Keratinocyte (primary cell): ENCODE data around the gene TLCD3B. TPM values are rescaled to one million over a fixed set of nuclear protein-coding genes. Genes with fewer than 3 reads are reported as not detected.

Experiments used
- DNase-seq: peaks from one replicate; pipeline ENCODE4 v3.0.0-alpha.2; 2011; ENCODE audit warnings: low read depth, missing footprints, low spot score
- FAIRE-seq: peaks from 2 replicates; lab custom pipeline; 2011; peaks lifted over from hg19 to GRCh38; lab: Jason Lieb, UNC
- H2AFZ ChIP-seq: 2 replicates; pipeline ENCODE4 v1.6.0; 2012; ENCODE audit warnings: low read length, control low read depth, inconsistent platforms; ENCODE audit not compliant: control insufficient read depth
- H3K27ac ChIP-seq: 2 replicates; pipeline ENCODE4 v1.5.1; 2011; ENCODE audit warnings: low read length; ENCODE audit not compliant: control insufficient read depth, insufficient read depth
- H3K27me3 ChIP-seq: 3 replicates; pipeline ENCODE4 v1.6.0; 2011; ENCODE audit warnings: low read length; ENCODE audit not compliant: control insufficient read depth, insufficient read depth; ENCODE audit errors: extremely low read depth
- H3K36me3 ChIP-seq, 2 experiments: 2 replicates in 1 of 2; 3 replicates in 1 of 2; pipeline ENCODE4 v1.5.1; 2011; ENCODE audit warnings: low read length in 2 of 2, mild to moderate bottlenecking in 1 of 2; ENCODE audit not compliant: control insufficient read depth in 2 of 2, insufficient read depth in 2 of 2; ENCODE audit errors: extremely low read depth in 1 of 2
- H3K4me1 ChIP-seq: 3 replicates; pipeline ENCODE4 v1.5.1; 2011; ENCODE audit warnings: low read length; ENCODE audit not compliant: control insufficient read depth, insufficient read depth; ENCODE audit errors: extremely low read depth
- H3K4me2 ChIP-seq: 3 replicates; pipeline ENCODE4 v1.6.0; 2011; ENCODE audit warnings: low read depth, low read length; ENCODE audit not compliant: control insufficient read depth, insufficient read depth; ENCODE audit errors: extremely low read depth
- H3K4me3 ChIP-seq, 3 experiments: fragments of 200-600 bp in 1 of 3; sonication (generic) in 1 of 3; 2 replicates in 2 of 3; 3 replicates in 1 of 3; pipeline ENCODE4 v1.5.1; 2011 to 2016; ENCODE audit warnings: low read length in 3 of 3, mild to moderate bottlenecking in 3 of 3, control low read depth in 2 of 3, inconsistent platforms in 1 of 3, low read depth in 1 of 3, mixed read lengths in 1 of 3, mixed run types in 1 of 3, moderate library complexity in 1 of 3; ENCODE audit not compliant: control insufficient read depth in 2 of 3, insufficient read depth in 2 of 3; ENCODE audit errors: extremely low read depth in 1 of 3
- H3K79me2 ChIP-seq: 2 replicates; pipeline ENCODE4 v1.6.0; 2012; ENCODE audit warnings: low read length; ENCODE audit not compliant: control insufficient read depth, insufficient read depth
- H3K9ac ChIP-seq: 3 replicates; pipeline ENCODE4 v1.6.0; 2011; ENCODE audit warnings: low read length; ENCODE audit not compliant: control insufficient read depth, insufficient read depth; ENCODE audit errors: extremely low read depth
- H3K9me1 ChIP-seq: 3 replicates; pipeline ENCODE4 v1.6.0; 2011; ENCODE audit warnings: low read length; ENCODE audit not compliant: control insufficient read depth, insufficient read depth; ENCODE audit errors: extremely low read depth
- H3K9me3 ChIP-seq: 2 replicates; pipeline ENCODE4 v1.5.1; 2012; ENCODE audit warnings: low read depth, low read length; ENCODE audit not compliant: control insufficient read depth
- H4K20me1 ChIP-seq: 3 replicates; pipeline ENCODE4 v1.6.0; 2011; ENCODE audit warnings: low read length; ENCODE audit not compliant: control insufficient read depth, insufficient read depth; ENCODE audit errors: extremely low read depth
- EZH2 ChIP-seq: IDR thresholded peaks from one replicate; pipeline ENCODE4 v1.6.1; 2012; ENCODE audit warnings: inconsistent platforms, mild to moderate bottlenecking, low read length, moderate library complexity
- dilution Hi-C: fragments of 300-500 bp; cut with MboI; formaldehyde crosslinking; loops from one replicate; pipeline ENCODE4 v1.7.0; 2020; ENCODE audit warnings: low sequenced_read_pairs; ENCODE audit not compliant: extremely low pct_ligation_motif_present
- polyA plus RNA-seq, 5 experiments: library from polyadenylated mRNA; depleted of rRNA in 3 of 5; stranded (reverse) in 3 of 5; stranded (forward) in 1 of 5; unstranded in 1 of 5; fragments of >200 nt; gene quantifications; 1 replicate in 1 of 5; 2 replicates in 3 of 5; 3 replicates in 1 of 5; pipeline versions ENCODE4 v1.2.1 to v1.2.3, GENCODE V29; 2011 to 2012; ENCODE audit warnings: missing spikeins in 2 of 5, low read depth in 1 of 5, low replicate concordance in 1 of 5
- TF ChIP-seq, protein P1 (sequence below), 3 experiments: IDR thresholded peaks in 1 of 3; conservative IDR thresholded peaks in 1 of 3; optimal IDR thresholded peaks in 1 of 3; 2 replicates in 2 of 3; 3 replicates in 1 of 3; pipeline versions ENCODE3 to v1.5.1; 2011; ENCODE audit warnings: low read length in 3 of 3, mild to moderate bottlenecking in 3 of 3, moderate library complexity in 2 of 3, control low read depth in 1 of 3, inconsistent platforms in 1 of 3; ENCODE audit not compliant: insufficient read depth in 2 of 3; ENCODE audit errors: extremely low read depth in 1 of 3

TLCD3B gene
- polyA plus RNA-seq, 1 donor (not counting 4 experiments of a cell fraction or from before 2014, with no cell fraction given): not detected

DNA sequence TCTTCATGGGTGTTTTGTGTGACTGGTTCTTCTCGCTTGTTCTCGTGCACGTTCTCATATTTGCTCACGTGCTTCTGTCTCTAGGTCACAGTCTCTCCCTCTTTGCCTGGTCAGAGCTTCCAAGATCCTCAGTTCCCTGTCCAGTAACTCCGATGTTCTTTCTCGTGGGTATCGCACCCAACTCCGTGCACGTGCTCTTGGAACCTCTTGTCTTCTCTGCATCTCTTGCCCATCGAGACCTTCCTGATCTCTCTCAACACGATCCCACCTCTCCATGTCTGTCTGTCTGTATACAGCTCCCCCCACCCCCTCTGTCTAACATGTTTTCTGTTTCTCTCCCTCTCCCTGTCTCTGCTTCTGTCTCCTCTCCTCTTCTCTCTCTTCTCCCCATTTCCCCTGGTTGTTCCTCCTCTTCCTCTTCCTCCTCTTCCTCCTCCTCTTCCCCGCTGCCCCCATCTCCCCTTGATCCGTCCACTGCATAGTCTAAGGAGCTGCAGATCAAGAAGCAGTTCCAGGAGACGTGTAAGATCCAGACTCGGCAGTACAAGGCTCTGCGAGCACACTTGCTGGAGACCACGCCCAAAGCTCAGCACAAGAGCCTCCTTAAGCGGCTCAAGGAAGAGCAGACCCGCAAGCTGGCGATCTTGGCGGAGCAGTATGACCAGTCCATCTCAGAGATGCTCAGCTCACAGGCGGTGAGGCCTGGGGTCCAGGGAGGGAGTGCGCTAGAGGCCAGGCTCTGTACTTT lies 41.8 kb downstream of the TLCD3B start:
- DNase-seq (no peak), FAIRE-seq (no peak)
- H3K27ac ChIP-seq: no peak overlapping the region
- H2AFZ ChIP-seq: no peak overlapping the region
- no peaks in the 10 kb centered on the region for H3K27me3 ChIP-seq
- H3K4me1 ChIP-seq: peaks cover 7% of the 10 kb centered on the region
- no peaks in the 10 kb centered on the region for H3K9me3 ChIP-seq
- TF ChIP-seq, protein P1, sequence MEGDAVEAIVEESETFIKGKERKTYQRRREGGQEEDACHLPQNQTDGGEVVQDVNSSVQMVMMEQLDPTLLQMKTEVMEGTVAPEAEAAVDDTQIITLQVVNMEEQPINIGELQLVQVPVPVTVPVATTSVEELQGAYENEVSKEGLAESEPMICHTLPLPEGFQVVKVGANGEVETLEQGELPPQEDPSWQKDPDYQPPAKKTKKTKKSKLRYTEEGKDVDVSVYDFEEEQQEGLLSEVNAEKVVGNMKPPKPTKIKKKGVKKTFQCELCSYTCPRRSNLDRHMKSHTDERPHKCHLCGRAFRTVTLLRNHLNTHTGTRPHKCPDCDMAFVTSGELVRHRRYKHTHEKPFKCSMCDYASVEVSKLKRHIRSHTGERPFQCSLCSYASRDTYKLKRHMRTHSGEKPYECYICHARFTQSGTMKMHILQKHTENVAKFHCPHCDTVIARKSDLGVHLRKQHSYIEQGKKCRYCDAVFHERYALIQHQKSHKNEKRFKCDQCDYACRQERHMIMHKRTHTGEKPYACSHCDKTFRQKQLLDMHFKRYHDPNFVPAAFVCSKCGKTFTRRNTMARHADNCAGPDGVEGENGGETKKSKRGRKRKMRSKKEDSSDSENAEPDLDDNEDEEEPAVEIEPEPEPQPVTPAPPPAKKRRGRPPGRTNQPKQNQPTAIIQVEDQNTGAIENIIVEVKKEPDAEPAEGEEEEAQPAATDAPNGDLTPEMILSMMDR (optimal IDR thresholded peaks at IDR 0.05 in 1 of 3, IDR thresholded peaks at IDR 0.05 in 1 of 3, conservative IDR thresholded peaks at IDR 0.05 in 1 of 3; ENCODE audit: extremely low read depth in 1 of 3, insufficient read depth in 2 of 3, low read length in 3 of 3): no peak
- no peak for TF ChIP-seq EZH2
- no peak overlapping the region for H3K4me2 ChIP-seq
- H3K4me3 ChIP-seq: no peak overlapping the region
- H3K9me1 ChIP-seq: no peaks in the 10 kb centered on the region
- no peaks in the 10 kb centered on the region for H3K79me2 ChIP-seq
- H3K9ac ChIP-seq: no peak overlapping the region
- dilution Hi-C loops: no loop called here
- H4K20me1 ChIP-seq: no peaks in the 10 kb centered on the region
- H3K36me3 ChIP-seq: peaks cover 50 to 60% of the 10 kb centered on the region in 2 experiments

DNA sequence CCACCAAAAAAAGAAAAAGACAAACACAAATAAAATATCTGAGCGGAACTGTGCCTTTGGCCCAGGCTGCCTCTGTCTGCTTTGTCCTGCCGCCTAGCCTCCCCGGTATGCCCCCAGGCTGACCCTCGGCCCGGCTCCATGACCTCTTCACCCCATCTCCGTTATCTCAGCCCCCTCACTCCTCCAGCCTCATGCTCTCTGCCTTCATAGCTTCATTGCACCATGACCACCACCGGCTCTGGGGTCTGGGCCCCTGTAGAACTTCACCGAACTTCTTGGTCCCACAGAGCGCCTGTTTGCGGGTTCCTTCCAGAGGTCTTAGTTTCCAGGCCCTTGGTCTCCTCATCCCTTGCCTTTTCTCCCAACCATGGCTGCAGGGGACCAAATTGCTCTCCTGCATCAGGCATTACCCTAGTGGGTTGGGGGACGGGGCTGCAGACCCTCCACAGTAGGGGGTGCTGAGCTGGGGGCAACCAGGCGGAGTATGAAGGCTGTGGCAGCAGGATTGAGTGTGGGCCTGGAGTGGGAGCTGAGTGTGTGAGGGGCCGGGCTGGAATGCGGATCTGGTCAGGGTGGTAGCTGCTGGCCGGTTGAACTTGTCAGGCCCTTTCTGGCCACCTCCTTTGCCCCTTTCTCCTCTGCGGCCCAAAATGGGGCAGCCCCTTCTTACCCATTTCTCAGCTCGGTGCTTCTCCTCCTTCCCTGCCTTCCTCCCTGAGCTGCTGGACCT lies 42.6 kb downstream of the TLCD3B start:
- Histone ChIP-seq H3K9me3 (no peaks in the 10 kb centered on the region), H4K20me1 (no peaks in the 10 kb centered on the region), H3K36me3 (peaks cover 56 to 58% of the 10 kb centered on the region in 2 experiments), H3K27me3 (no peaks in the 10 kb centered on the region), H3K4me2 (no peak overlapping the region), H3K9me1 (no peaks in the 10 kb centered on the region), H3K9ac (no peak overlapping the region), H3K4me1 (no peaks in the 10 kb centered on the region), H3K4me3 (no peak overlapping the region), H2AFZ (no peak overlapping the region), H3K27ac (no peak overlapping the region), H3K79me2 (no peaks in the 10 kb centered on the region)
- dilution Hi-C loops: no loop called here
- TF ChIP-seq, protein P1 (optimal IDR thresholded peaks at IDR 0.05 in 1 of 3, IDR thresholded peaks at IDR 0.05 in 1 of 3, conservative IDR thresholded peaks at IDR 0.05 in 1 of 3; ENCODE audit: extremely low read depth in 1 of 3, insufficient read depth in 2 of 3, low read length in 3 of 3): no peak
- no peak for TF ChIP-seq EZH2
- FAIRE-seq (no peak), DNase-seq (no peak)
